Right ventricle myocardium superior (tissue), 1 donor: ENCODE measurements around the gene GTSF1L. TPM values are rescaled to one million over a fixed set of nuclear protein-coding genes. Genes with fewer than 3 reads are reported as not detected.

ENCODE experiments used
- ATAC-seq: fragments of 200-7000 bp; cut with Tn5 transposase; one replicate; pipeline ENCODE4 v1.9.1; 2020; ENCODE audit warnings: mild to moderate bottlenecking; ENCODE audit not compliant: poor library complexity
- DNase-seq: peaks from one replicate; pipeline ENCODE4 v3.0.0-alpha.2; 2020
- intact Hi-C: fragments of 100-400 bp; cut with DNase I; formaldehyde crosslinking; loops from one replicate; pipeline ENCODE4 v1.11.2; 2022
- total RNA-seq: library from RNA; stranded (reverse); fragmentation: NEBNext Ultra II Directional; extraction: Animal tissue kit (Norgen Biotek cat#: 25700); gene quantifications from one replicate; pipeline ENCODE4 v1.2.1, GENCODE V29; 2021
- donor health status: DM: no; HTN: yes; CAD: no; lungs with severe emphysema.

Gene GTSF1L
- total RNA-seq, 1 donor from 2014 or later = not detected

DNA sequence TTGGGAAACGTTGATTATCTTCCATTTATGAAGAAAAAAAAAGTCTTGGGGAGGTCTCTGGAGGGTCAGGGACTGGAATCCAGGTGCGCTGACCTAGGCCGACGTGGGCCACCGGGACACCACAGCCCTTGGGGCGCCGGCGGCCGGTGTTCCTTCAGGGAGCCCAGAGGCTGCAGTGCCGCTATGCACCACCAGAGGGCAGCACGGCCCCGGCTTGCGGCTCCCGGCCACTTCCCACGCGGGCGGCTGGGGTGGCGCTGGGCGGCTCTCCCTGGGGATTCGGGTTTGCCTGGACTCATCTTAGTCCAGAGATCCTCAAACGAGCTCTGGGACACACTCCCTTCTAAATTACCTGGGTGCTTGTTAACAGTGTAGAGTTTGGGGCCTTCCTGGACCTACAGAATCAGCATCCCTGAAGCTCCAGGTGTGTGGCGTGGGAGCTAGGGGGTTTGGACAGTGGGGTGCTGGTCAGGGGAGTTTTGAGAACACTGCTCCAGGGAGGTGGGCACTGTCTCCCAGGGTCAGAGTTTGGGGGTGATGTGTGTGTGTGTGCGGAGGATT, 23.0 kb upstream of the GTSF1L start:
- ATAC-seq = peak; percentile 93
- DNase-seq = peak; percentile 88
- intact Hi-C loops = loop anchor here (5.0 to 10.0 kb wide), 2 partner anchors 95 to 327 kb away; no protein-coding TSS in a partner anchor

DNA sequence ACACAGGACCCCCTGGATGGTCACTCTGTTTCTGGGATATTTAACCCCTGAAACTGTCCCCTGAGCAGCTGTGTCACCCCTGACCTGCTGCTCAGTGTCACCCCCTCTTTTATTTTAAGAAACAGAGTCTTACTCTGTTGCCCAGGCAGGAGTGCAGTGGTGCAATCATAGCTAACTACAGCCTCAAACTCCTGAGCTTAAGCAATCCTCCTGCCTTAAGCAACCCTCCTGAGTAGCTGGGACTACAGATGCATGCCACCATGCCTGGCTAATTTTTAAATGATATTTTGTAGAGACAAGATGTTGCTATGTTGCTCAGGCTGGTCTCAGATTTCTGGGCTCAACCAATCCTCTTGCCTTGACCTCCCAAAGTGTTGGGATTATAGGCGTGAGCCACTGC, 21.5 kb upstream of the GTSF1L start:
- intact Hi-C loops = loop anchor here (5.0 to 10.0 kb wide), 2 partner anchors 97 to 329 kb away; no protein-coding TSS in a partner anchor
- ATAC-seq (no peak), DNase-seq (no peak)

DNA sequence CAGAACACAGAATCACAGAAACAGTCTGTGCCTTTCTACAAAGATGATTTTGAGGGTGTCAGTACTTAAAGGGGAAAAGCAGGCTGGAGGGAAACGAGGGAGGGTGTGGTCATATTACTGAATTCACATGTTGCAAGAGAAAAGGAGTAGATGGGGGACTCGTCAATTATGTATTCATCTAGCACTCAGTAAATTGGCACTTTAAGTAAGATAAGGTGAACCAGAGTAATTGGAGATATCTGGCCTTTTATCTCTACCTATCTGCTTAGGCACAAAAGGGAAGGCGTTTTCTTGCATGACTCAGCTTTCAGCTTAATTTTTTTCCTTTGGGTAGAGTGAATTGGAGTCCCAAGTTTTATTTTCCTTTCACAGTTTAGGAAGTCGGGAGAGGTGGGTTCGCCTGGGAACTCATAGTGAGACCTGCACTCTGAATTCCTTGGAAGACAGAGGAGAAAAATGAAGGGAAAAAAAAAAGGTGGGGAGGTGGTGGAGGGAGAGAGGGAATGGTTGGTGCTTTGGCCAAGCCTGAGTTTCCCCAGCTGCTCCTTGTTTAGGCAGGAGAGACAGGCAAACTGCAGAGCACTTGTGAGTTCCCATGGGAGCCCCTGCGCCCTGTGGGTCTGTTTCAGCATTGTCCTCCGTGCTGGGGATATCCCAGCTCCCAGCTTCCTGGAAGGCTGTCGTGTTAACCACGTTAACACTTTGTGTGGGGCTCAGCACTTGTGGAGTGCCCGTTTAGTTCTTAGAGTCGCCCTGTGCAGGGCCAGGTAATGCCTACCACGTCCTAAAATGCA, 19.7 kb upstream of the GTSF1L start:
- DNase-seq (no peak), ATAC-seq (no peak)
- intact Hi-C loops = loop anchor here (5.0 to 10.0 kb wide), 2 partner anchors 98 to 331 kb away; no protein-coding TSS in a partner anchor

DNA sequence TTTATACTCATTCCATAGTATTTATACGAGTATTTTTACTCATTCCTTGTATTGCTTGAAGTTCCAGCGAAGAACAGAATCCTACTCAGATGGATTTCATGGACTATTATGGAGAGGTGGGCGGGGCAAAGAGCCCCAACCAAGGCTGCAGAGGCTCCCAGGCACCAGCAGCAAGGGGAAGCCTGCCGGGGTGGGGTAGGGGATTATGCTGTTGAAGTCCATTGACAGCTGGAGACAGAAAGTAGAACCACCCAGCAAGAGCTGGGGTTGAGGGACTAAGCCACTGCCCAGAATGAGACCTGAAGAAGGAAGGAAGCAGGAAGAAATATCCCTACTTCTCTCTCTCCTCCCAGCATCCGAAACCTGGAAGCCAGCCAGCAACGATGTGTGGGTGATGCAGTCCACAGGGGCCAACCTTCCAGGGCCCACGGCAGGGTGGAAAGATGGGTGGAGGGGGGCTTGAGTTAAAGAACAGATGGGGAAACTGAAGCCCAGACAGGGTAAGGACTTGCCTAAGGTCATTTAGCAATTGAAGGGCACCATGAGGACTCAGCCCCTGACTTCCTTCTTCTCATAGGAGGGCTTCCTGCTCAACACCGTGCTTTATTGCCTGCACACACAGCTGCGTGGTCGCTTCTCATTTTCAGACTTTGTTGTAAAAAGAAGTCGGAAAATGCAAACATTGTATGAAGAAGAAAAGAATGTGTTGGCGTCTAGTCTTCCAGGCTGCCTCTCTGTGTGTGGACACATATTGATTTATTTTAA, 18.3 kb upstream of the GTSF1L start:
- DNase-seq (no peak), ATAC-seq (no peak)
- intact Hi-C loops = loop anchor here (5.0 to 10.0 kb wide), 2 partner anchors 100 to 332 kb away; no protein-coding TSS in a partner anchor

DNA sequence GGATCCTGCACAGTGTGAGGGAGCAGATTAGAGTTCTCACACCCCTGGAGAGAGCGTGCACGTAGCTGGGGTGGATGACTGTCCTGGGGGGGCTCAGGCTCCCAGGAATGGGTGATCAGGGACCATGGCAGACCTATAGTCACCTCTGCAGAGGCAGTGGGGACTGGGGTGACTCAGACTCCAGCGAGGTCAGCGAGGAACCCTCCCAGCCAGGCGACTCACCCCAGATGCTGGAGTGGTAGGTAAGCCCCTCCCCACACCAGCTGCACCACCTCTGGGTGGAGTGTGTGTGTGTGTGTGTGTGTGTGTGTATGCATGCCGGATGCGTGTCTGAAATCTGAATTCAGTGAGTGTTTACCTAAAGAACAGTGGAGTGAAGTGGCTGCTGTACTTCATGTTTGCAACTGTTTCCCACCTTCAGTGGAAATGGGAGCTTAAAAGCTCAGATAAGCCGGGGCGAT, 17.4 kb upstream of the GTSF1L start:
- DNase-seq (no peak), ATAC-seq (no peak)
- intact Hi-C loops = loop anchor here (10.0 kb wide), 1 partner anchor 101 kb away; no protein-coding TSS in a partner anchor

DNA sequence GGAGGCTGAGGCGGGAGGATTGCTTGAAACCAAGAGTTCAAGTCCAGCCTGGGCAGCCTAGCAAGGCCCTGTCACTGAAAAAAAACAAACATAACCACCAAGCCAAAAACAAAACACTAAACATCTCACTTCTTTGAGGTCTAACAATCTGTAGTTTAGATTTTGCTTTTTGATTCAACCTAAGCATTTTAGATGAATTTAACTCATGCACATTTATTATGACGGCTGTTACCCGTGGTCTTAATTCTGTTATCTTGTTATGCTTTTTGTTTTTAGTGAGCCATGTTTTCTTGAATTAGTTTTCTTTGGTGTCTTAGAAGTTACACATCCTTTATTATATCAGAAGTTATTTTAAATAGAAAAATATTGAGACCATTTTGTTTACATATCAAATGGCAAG, 13.8 kb upstream of the GTSF1L start:
- DNase-seq (no peak), ATAC-seq (no peak)
- intact Hi-C loops = loop anchor here (10.0 kb wide), 1 partner anchor 104 kb away; no protein-coding TSS in a partner anchor

DNA sequence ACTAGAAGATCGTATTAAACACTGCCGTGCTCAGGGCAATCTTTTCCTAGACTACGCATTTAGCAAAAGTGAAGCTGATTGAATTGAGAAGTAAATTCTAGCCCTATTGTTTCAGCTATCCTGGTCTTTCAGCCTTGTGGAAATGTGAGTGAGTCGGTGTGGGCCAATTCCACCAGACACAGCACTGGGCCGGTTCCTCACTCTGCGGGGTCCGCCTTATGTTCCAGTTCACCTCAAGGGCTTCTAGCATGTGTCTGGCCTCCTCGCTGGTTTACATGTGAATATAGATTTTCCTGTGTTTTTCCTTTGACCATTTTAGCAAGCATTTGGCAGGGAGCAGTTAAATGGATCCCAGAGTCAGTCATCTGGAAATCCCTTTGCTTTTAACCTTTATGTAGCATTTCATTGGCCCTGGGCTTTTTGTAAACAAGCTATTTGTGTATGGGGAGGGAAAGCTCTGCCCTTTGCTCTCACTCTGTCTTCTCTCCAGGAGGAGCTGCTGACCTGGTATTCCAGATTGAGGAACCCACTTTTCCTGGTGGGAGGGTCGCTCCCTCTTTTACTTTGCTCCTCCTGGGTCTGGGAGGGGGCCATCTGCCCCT, 12.4 kb upstream of the GTSF1L start:
- intact Hi-C loops = no loop called here
- DNase-seq (no peak), ATAC-seq (no peak)

DNA sequence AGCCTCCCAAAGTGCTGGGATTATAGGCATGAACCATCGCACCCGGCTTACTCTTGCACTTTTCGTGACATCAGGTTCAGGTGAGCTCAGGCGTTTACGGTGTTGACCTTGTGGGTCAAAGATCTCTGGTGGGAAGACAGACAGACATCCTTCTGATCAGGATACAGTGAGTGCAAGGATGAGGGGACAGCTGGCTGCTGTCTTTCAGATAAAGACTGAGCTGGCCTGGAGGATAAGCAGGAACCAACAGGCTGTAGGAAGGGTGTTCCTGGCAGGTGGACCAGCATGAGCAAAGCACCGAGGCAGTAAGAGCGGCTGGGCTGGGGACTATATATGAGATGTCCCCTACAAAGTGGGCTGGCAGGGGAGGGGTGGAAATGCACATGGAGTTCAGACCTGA, 11.1 kb upstream of the GTSF1L start:
- intact Hi-C loops = no loop called here
- DNase-seq = no peak

DNA sequence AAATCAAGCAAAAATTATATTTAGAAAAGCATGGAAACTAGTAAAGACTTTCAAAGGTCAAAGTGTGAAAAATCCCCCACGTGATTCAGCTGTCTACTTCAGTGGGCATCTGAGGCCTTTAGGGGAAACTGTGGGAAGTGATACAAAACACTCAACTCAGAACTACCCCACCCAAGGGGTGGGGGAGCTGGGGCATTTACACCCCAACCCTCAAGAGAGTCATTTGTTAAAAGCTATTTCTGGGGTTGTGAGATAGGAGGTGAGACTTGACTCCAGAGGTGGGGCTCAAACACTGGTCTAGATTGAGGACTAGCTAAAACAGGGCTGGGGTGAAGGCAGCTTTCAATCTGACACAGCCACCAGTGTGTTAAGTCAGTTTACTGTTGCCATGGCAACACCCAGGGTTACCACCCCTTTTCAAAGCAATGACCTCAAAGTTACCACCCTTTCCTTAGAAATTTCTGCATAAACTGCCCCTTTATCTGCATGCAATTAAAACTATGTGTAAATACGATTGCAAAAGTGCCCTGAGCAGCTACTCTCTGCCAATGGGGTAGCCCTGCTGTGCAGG, 9.9 kb upstream of the GTSF1L start:
- no peak for DNase-seq
- intact Hi-C loops = no loop called here
- ATAC-seq = no peak

More for the DNA sequence above, 11.1 kb upstream of the GTSF1L start:
- ATAC-seq = no peak

DNA sequence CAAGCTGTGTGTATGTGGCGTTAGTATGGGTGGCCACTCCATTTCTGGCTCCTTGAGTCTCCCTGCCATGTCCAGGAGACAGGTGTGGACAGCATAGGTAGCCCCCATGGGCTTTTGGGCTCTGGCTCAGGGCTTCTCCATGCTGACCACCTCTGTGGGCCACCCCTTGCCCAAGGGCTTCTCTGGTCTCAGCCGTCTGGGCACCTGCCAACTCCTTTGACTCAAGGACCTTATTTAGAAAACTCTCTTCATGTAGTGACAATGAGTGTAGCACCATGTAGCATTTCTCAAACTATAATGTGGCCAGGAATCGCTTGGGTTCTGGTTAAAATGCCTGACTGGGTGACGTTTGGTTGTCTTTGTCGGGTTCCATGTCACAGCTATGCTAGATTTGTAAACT, 5.1 kb upstream of the GTSF1L start:
- ATAC-seq (no peak), DNase-seq (no peak)
- intact Hi-C loops = no loop called here

DNA sequence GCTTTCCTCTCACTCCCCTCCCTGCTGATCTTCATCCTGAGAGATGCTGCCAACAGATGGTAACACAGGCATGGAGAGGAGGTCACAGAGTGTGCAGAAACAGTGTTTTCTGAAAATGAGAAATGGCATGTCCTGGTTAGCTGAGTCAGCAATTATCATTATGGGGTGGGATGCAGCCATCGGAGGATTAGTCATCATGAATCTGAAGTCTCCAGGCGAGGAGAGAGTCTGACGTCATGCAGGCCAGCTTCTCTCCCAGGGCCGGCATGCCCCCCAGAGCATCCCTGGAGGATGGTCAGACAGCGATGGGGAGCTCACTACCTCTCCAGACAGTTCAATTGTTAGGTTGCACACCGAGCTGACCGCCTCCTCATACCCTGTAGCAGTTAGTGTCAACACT, 4.7 kb upstream of the GTSF1L start:
- ATAC-seq = no peak
- intact Hi-C loops = no loop called here
- DNase-seq = no peak

DNA sequence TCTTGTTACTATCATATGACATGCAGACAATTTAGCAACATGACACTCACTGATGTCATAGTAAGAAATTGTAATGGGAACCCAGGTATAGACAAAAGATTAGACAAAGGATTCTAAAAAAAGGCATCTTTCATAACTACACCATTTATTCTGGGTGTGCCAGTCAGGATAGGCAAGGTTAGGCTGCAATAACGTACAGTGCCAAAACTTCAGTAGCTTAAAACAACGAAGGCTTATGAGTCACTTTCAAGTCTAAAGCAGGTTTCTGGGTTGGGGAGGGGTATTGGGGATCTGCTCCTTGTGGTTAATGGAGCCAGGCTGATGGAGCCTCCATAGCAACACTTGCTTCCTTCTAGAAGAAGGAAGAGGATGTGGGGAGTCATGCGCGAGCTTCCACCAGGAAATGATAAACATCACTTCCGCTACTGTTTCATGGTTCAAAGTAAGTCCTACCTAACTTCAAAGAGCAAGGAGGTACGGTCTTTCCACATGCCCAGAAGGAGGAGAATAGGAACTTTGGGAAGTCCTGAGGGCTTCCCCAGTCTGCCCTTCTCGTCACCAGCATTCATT, 2.0 kb upstream of the GTSF1L start:
- no peak for ATAC-seq
- intact Hi-C loops = no loop called here
- DNase-seq = no peak

DNA sequence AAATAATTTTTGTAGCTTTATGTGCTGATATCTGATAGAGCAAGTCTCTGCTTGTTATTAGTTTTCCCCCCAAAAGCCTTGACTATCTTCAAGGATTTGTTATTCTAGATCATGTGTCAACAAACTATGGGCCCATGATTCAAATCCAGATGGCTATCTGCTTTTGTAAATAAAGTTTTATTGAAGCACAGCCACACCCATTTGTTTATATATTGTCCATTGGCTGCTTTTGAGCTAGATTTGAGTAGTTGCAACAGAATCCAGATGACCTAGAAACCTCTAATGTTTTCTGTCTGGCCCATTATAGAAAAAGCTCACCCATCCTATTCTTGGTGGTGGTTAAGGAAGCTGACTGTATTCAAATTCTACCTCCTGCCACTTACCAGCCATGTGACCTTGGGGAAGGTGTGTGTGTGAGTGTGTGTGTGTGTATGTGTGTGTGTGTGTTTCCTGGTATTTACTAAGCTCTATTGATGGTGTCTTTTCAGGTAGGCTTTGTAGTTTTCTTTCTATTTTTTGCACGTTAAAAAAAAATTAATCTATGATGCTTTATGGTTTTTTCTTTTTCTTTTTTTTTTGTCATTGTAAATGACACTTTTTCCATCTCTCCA, 1.3 kb upstream of the GTSF1L start:
- no peak for ATAC-seq
- intact Hi-C loops = no loop called here
- DNase-seq = no peak

DNA sequence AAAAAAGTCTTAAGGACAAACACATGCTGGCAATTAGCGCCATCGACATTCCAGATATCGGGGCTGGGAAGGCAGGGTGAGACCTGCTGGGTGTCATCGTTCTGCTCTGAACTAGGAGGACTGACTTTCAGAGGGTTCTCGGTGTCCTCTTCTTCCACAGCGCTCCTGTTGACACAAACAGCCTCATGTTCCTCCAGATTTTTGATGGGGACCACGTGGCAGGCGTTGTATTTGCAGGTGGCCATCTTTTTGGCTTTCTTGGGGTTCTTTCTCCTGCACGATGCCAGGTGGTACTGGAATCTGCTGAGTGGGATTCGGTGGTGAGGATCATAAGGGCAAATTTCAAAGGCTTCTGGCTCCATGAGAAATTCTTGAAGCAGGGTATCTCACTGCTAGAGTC, 469 bp downstream of the GTSF1L start:
- DNase-seq (no peak), ATAC-seq (no peak)
- intact Hi-C loops = no loop called here

DNA sequence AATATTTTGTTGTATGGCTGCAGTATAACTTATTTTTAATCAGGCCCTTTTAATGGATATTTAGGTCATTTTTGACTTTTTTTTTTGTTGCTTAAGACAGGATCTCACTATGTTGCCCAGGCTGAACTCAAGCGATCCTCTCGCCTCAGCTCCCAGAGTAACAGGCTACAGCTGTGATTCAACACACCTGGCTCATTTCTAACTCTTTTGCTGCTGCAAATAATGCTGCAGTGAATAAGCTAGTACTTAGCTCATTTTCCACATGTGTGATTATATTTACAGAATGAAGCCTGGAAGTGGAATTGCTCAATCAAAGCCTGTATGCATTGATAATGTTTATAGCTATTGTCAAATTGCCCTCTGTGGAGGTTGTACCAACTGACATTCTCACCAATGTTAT, 1.1 kb downstream of the GTSF1L start:
- ATAC-seq = no peak
- intact Hi-C loops = no loop called here
- no peak for DNase-seq

DNA sequence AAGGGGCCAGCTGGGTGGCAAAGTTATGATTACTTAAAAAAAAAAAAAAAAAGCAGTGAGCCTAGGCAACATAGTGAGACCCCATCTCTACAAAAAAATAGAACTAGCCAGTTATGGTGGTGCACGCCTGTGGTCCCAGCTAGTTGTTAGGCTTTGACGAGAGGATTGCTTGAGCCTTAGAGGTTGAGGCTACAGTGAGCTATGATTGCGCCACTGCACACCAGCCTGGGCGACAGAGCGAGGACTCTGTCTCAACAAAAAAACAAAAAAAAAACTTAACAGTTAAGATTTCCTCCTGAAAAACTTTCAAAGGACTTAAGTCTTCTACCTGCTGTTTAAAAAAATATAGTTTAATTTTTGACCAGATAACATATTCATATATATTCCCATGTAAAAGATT, 2.4 kb downstream of the GTSF1L start:
- peak; percentile 24 for DNase-seq
- intact Hi-C loops = no loop called here
- ATAC-seq = no peak

DNA sequence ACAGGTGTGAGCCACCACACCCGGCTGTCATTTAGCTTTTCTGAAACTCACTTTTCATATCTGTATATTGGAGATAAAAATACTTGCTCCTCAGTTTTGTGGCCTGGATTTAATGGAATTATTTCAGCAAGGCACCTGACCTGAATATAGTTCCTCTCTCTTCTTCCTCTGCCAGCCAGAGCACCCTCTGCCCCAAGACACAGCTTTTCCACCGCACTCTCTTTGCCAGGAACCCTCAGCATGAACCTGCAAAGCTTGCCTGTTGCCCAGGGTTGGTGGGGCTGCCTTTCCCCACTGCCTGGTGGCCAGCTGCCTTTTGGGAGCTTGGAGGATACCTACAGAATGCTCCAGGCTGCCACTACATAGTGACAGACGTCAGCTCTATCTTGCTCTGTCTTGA, 3.1 kb downstream of the GTSF1L start:
- ATAC-seq (no peak), DNase-seq (peak; percentile 14)
- intact Hi-C loops = no loop called here

DNA sequence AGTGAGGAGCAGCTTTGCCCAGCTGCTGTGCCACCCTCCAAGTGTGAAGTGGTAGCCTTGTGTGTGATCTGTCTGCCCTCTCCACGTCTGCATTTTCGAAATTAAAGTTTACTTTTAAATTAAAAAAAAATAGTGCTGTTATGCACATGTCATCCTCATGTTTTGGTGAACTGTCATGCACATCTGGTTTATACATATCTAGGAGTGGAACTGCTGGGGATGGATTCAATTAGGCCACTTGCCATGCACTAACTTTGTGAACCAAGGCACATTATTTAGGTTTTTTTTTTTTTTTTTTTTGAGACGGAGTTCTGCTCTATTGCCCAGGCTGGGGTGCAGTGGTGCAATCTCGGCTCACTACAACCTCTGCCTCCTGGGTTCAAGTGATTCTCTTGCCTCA, 3.6 kb downstream of the GTSF1L start:
- DNase-seq (peak; percentile 8), ATAC-seq (no peak)
- intact Hi-C loops = no loop called here
